GM12872 (cell line): Measurements from ENCODE around the gene TBC1D2.
A peak's percentile ranks its signal among the peaks of the same experiment; 100 is the strongest.

Experiments
- CTCF ChIP-seq: IDR thresholded peaks from 3 replicates; pipeline ENCODE4 v1.5.1; 2011; ENCODE audit warnings: low read depth, mild to moderate bottlenecking, low read length, moderate library complexity; ENCODE audit not compliant: insufficient read depth

TBC1D2 gene

GRCh38 chr9:98219794-98220370 lies 35.6 kb downstream of the TBC1D2 start:
- no peak for TF ChIP-seq CTCF

GRCh38 chr9:98219364-98219716 lies 36.1 kb downstream of the TBC1D2 start:
- TF ChIP-seq CTCF: no peak

GRCh38 chr9:98218562-98219363 lies 36.7 kb downstream of the TBC1D2 start:
- no peak for TF ChIP-seq CTCF

- no peak for TF ChIP-seq CTCF
Measured at GRCh38 chr9:98217255-98217654, 38.2 kb downstream of the TBC1D2 start.

GRCh38 chr9:98216391-98216790 lies 39.1 kb downstream of the TBC1D2 start:
- no peak for TF ChIP-seq CTCF

GRCh38 chr9:98215821-98216220 lies 39.6 kb downstream of the TBC1D2 start:
- TF ChIP-seq CTCF: peak; percentile 59

GRCh38 chr9:98215271-98215670 lies 40.2 kb downstream of the TBC1D2 start:
- no peak for TF ChIP-seq CTCF
